ENCODE data around the gene SAFB. TPM values are rescaled to one million over a fixed set of nuclear protein-coding genes. Genes with fewer than 3 reads are reported as not detected.
"Not testable (repeated sequence)": the region's sequence is repeated elsewhere in the genome, so short reads cannot be mapped to it uniquely, and the experiment has no call there.

SAFB gene
- polyA plus RNA-seq, 1 donor from 2014 or later: 110 TPM

- Mint-ChIP-seq H3K27me3 (no peaks in the 10 kb centered on the region), H3K4me1 (peaks cover 0 to 3% (median 0%) of the 10 kb centered on the region in 3 donors), H3K9me3 (no peaks in the 10 kb centered on the region), H3K4me3 (no peak overlapping the region), H3K27ac (no peak overlapping the region), H3K36me3 (peaks cover 2% of the 10 kb centered on the region)
Measured at GRCh38 chr19:5590865-5591154, 32.1 kb upstream of the SAFB start.

- no peaks in the 10 kb centered on the region for H3K9me3 Mint-ChIP-seq
- no peak overlapping the region for H3K4me3 Mint-ChIP-seq
- H3K27ac Mint-ChIP-seq: no peak overlapping the region
- no peaks in the 10 kb centered on the region for H3K27me3 Mint-ChIP-seq
- peaks cover 2% of the 10 kb centered on the region for H3K36me3 Mint-ChIP-seq
- H3K4me1 Mint-ChIP-seq: peaks cover 0 to 3% (median 0%) of the 10 kb centered on the region in 3 donors
Measured at GRCh38 chr19:5591476-5591875, 31.4 kb upstream of the SAFB start.

DNA sequence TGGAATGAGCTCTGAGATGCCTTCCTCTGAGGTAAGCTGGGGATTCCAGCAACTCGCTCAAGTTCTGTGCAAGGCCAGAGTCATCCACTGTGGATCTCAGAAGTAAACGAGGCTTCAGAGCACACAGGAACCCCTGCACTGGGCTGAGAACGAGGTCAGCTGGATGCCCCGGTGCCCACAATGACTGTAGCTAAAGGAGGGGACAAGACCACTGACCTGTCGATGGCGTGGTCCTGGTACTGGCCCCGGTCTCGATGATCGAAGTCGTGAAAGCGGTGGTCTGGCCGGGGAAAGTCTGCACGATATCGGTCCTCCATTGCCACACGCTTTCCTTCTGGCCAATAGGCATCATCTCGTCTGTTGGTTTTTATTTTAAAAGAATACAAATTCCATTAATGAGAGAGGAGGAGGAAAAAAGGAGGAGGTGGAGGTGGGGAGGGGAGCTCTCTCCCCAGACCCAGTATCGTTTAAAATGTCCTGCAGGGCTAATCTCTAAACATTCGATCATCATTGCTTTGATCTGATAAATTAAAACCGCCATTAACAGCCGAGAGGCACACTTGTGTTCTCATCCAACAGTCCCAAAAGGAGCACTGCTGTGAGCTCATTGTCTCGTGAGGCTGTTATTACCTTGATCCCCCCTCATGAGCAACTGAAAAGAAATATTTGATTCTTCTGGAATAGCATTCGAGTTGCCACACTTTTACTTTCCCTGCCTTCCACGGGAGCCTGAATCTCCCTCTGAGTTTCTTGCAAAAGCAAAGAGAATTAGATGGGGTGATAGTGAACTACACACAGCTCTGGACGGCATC lies 30.1 kb upstream of the SAFB start:
- Mint-ChIP-seq H3K27me3 (no peaks in the 10 kb centered on the region), H3K27ac (peak overlapping the region in 1 of 3 donors; percentile 59), H3K9me3 (no peaks in the 10 kb centered on the region), H3K4me3 (no peak overlapping the region), H3K36me3 (peaks cover 2% of the 10 kb centered on the region), H3K4me1 (no peaks in the 10 kb centered on the region)

GRCh38 chr19:5593343-5594255 lies 29.3 kb upstream of the SAFB start:
- H3K4me3 Mint-ChIP-seq: no peak overlapping the region
- peaks cover 2% of the 10 kb centered on the region for H3K36me3 Mint-ChIP-seq
- no peaks in the 10 kb centered on the region for H3K9me3 Mint-ChIP-seq
- no peaks in the 10 kb centered on the region for H3K4me1 Mint-ChIP-seq
- H3K27ac Mint-ChIP-seq: no peak overlapping the region
- H3K27me3 Mint-ChIP-seq: no peaks in the 10 kb centered on the region

- no peak overlapping the region for H3K27ac Mint-ChIP-seq
- no peaks in the 10 kb centered on the region for H3K4me1 Mint-ChIP-seq
- H3K9me3 Mint-ChIP-seq: no peaks in the 10 kb centered on the region
- peak overlapping the region in 1 of 4 donors; percentile 9 for H3K4me3 Mint-ChIP-seq
- H3K27me3 Mint-ChIP-seq: no peaks in the 10 kb centered on the region
- H3K36me3 Mint-ChIP-seq: peaks cover 4% of the 10 kb centered on the region
Measured at GRCh38 chr19:5594521-5594950, 28.3 kb upstream of the SAFB start.

DNA sequence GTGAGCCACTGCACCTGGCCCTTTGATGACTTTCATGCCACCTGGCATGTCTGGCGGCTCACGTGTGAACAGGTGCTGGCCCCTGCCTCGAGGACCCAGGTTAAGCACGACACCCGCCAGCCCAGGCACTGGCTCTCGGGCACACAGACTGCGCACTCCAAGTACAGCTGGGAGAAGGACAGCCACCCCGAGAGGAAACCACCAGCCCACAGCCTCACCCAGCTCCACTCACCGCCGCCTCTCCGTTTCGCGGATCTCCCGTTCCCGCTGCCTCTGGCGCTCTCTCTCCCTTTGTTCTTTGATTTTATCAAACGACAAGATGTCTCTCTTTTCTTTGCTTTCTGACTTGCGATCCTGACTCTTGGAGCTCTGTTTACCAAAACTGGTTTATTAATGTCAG lies 27.8 kb upstream of the SAFB start:
- no peak overlapping the region for H3K4me3 Mint-ChIP-seq
- peaks cover 4% of the 10 kb centered on the region for H3K36me3 Mint-ChIP-seq
- no peak overlapping the region for H3K27ac Mint-ChIP-seq

GRCh38 chr19:5595745-5596144 lies 27.1 kb upstream of the SAFB start:
- Mint-ChIP-seq H3K9me3 (no peaks in the 10 kb centered on the region), H3K4me1 (no peaks in the 10 kb centered on the region), H3K36me3 (peaks cover 4% of the 10 kb centered on the region), H3K27ac (peak overlapping the region in 1 of 3 donors; percentile 10), H3K27me3 (no peaks in the 10 kb centered on the region), H3K4me3 (no peak overlapping the region)

More for the DNA sequence above, 27.8 kb upstream of the SAFB start:
- Mint-ChIP-seq H3K9me3 (no peaks in the 10 kb centered on the region), H3K4me1 (no peaks in the 10 kb centered on the region), H3K27me3 (no peaks in the 10 kb centered on the region)

DNA sequence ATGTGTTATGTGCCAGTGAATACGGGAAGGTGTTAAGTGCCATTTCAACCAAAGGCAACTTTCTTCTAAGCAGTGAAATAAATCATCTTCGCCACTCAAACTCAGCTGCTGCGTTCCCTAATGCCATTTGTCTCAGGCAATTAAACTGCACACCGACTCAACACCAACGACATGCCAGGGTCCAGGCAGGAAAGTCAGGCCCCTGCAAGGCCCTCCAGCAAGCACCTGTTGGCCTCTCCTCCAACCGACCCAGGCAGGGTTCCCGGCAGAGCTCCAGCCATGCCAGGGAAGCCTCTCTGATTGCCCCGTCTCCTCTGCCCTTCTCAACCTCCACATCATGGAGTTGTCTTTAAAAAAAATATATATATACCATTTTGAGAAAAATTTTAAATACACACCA lies 22.1 kb upstream of the SAFB start:
- Mint-ChIP-seq H3K27ac (no peak overlapping the region), H3K36me3 (peaks cover 1% of the 10 kb centered on the region), H3K9me3 (no peaks in the 10 kb centered on the region)

DNA sequence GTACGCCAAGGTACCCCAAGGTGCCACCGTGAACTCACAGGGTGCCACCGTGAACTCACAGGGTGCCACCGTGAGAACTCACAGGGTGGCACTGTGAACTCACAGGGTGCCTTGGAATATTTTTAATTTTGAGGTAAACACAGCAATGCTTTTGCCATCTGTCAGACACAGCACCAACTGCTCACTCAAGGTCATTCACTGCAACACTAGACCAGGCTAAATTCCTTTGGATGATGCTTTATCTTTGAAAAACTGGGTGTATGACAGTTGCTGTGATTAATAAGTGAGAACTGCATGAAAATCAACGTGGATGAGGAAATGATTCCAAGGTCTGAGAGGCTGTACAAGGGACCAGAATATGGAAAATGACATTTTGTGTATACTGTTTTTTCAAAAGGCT lies 19.3 kb upstream of the SAFB start:
- Mint-ChIP-seq H3K27ac (no peak overlapping the region), H3K4me1 (peaks cover 0 to 13% (median 0%) of the 10 kb centered on the region in 3 donors), H3K36me3 (peaks cover 3% of the 10 kb centered on the region), H3K4me3 (no peak overlapping the region), H3K9me3 (no peaks in the 10 kb centered on the region), H3K27me3 (no peaks in the 10 kb centered on the region)

More for the DNA sequence above, 22.1 kb upstream of the SAFB start:
- no peak overlapping the region for H3K4me3 Mint-ChIP-seq
- no peaks in the 10 kb centered on the region for H3K27me3 Mint-ChIP-seq
- H3K4me1 Mint-ChIP-seq: peaks cover 0 to 2% (median 0%) of the 10 kb centered on the region in 3 donors

GRCh38 chr19:5605362-5605761 lies 17.5 kb upstream of the SAFB start:
- Mint-ChIP-seq H3K36me3 (peaks cover 2% of the 10 kb centered on the region), H3K9me3 (no peaks in the 10 kb centered on the region), H3K27me3 (no peaks in the 10 kb centered on the region), H3K27ac (no peak overlapping the region), H3K4me1 (peaks cover 0 to 13% (median 0%) of the 10 kb centered on the region in 3 donors), H3K4me3 (no peak overlapping the region)

DNA sequence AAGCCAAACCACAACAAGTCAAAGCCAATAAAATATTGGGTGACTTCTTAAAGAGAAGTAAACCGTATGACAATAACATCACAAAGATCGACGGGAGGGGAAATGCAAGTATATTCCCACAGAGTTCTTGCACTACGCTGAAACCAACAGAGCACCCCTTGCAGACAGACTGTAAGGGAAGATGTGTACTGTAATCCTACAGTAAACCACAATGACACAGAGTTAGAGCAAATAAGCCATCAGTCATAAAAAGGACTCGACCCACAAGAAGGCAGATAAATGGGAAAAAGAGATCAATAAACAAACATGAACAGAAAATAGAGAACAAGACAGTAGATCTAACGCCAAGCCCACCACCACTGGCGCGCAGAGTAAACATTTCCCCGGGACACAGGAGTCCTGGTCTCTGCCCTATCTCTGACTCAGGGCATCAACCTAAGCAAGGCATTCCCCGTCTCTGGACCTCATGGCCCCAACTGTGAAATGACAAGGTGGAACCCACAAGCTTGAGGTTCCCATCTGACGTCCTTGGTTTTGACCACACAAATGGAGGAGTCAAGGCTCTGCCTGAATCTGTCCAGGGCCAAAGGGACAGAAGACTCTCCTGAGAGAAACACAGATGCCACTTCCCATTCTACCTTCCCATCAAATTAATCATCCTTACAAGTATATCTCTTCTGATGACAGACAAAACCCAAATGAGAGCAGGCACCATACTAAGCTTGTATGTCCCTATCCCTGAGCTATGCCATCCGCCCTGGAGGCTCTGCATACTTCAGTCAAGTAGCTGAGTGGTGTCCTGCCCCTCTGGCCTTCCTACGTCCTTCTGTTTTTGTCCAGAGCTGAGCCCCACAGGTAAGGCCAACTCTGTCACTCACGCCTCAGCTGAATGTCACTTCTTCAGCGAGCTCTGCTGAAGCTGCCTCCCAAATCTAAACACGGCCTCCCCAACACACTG lies 15.3 kb upstream of the SAFB start:
- H3K4me1 Mint-ChIP-seq: peaks cover 0 to 11% (median 5%) of the 10 kb centered on the region in 3 donors
- H3K4me3 Mint-ChIP-seq: no peak overlapping the region
- no peaks in the 10 kb centered on the region for H3K27me3 Mint-ChIP-seq
- peak overlapping the region in 1 of 3 donors; percentile 26 for H3K27ac Mint-ChIP-seq
- H3K36me3 Mint-ChIP-seq: peaks cover 2% of the 10 kb centered on the region
- H3K9me3 Mint-ChIP-seq: no peaks in the 10 kb centered on the region

- Mint-ChIP-seq H3K27me3 (no peaks in the 10 kb centered on the region), H3K4me3 (no peak overlapping the region), H3K27ac (no peak overlapping the region), H3K4me1 (peaks cover 0 to 10% (median 5%) of the 10 kb centered on the region in 3 donors), H3K36me3 (peaks cover 2% of the 10 kb centered on the region), H3K9me3 (no peaks in the 10 kb centered on the region)
Measured at GRCh38 chr19:5608291-5608690, 14.6 kb upstream of the SAFB start.

- H3K27ac Mint-ChIP-seq, H3K27me3 Mint-ChIP-seq, H3K36me3 Mint-ChIP-seq, H3K4me3 Mint-ChIP-seq, H3K9me3 Mint-ChIP-seq: not testable (repeated sequence)
- H3K4me1 Mint-ChIP-seq: peaks cover 0 to 10% (median 5%) of the 10 kb centered on the region in 3 donors
Measured at GRCh38 chr19:5608766-5609165, 14.1 kb upstream of the SAFB start.

DNA sequence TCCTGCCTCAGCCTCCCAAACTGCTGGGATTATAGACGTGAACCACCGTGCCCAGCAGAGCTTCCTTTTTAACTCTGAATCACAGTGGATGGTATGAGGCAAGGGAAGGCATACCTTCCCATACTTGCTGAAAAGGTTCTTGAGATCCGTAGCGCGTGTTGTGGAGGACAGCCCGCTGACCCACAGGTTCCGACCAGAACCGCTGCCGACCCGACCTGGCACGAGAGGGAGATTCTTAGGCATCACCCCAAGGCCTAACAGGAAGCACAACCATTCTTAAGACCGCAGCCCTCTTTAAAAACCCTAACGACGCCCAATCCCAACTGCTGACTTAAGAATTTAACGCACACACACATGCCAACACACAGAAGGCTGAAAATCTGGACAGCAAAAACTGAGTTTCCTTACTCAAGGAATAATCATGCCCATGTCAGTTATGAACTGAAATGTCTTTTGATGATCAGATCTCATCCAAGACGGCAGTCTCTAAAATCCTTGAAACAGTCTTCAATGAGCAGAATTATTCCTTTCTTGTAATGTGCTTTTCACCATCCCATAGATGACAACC lies 12.9 kb upstream of the SAFB start:
- no peaks in the 10 kb centered on the region for H3K27me3 Mint-ChIP-seq
- H3K36me3 Mint-ChIP-seq: peaks cover 4% of the 10 kb centered on the region
- H3K4me3 Mint-ChIP-seq: no peak overlapping the region
- H3K27ac Mint-ChIP-seq: peak overlapping the region in 1 of 3 donors; percentile 56
- H3K4me1 Mint-ChIP-seq: peaks cover 0 to 10% (median 5%) of the 10 kb centered on the region in 3 donors
- no peaks in the 10 kb centered on the region for H3K9me3 Mint-ChIP-seq

Measured in IgD-negative memory B cell (primary cell).